Measurements from ENCODE around the gene FAM20B.

The FAM20B gene

DNA sequence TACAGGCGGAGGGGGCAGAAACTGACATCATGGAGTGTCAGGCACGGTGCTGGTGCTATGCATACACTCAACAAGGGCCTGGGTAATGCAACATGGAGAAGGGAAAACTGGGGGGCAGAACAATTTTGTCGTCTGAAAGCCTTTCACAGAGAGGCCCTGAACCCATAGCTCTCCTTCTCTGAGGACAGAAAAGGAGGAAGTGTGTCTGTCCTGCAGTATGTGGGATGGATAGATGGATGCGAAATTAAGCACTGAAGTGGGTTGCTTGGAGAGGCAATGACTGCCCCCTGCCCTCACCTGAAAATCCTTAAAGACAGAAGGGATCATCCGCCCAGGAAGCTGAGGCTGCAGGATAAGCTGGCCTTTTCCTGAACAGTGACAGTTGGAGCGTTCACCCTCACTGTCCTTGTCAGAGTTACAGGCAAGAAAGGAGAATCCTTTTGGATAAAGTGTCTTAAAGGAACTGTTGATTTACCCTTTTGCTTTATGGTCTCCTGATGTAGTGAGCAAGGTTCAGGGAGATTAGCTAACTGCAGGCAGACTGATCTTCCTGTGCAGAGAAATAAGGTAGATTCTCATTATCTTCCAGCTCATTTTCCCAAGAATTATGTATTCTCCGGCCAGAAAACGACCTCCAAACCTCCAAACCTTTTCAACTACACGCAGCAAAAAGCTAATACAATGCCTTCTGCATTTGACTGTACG is 1.6 kb upstream of the FAM20B start:
- no peak overlapping the region for H4K91ac ChIP-seq (ENCODE audit: low read depth, low read length)
- no peak overlapping the region for H3K4ac ChIP-seq (ENCODE audit: low read depth, low read length)
- no peak overlapping the region for H2BK5ac ChIP-seq (ENCODE audit: low read depth, low read length, poor library complexity)
- H3K27me3 ChIP-seq (ENCODE audit: insufficient read depth, low read length) = no peaks in the 10 kb centered on the region
- H3K27ac ChIP-seq (ENCODE audit: low read depth, low read length) = no peak overlapping the region
- no peaks in the 10 kb centered on the region for H3K9me3 ChIP-seq (ENCODE audit: insufficient read depth, low read depth, low read length)
- peaks cover 9% of the 10 kb centered on the region for H3K79me1 ChIP-seq (ENCODE audit: low read length)
- H3K9ac ChIP-seq (ENCODE audit: low read length) = no peak overlapping the region
- no peak overlapping the region for H2BK12ac ChIP-seq (ENCODE audit: low read length)
- DNase-seq = no peak
- H3K36me3 ChIP-seq (ENCODE audit: control insufficient read depth in 1 of 2, insufficient read depth in 2 of 2, low read length in 2 of 2) = no peaks in the 10 kb centered on the region
- no peak overlapping the region for H3K23ac ChIP-seq (ENCODE audit: low read length)
- no peak overlapping the region for H2AFZ ChIP-seq (ENCODE audit: insufficient read depth, low read length, poor library complexity)
- H3K4me2 ChIP-seq (ENCODE audit: low read length) = no peak overlapping the region
- H3K18ac ChIP-seq (ENCODE audit: low read length) = no peak overlapping the region
- no CpG with 5 or more reads among the region's 10 CpGs for WGBS (ENCODE audit: extremely low coverage, insufficient coverage, insufficient read length)
- no peak overlapping the region for H2BK120ac ChIP-seq (ENCODE audit: insufficient read depth, low read length, poor library complexity)
- no peak overlapping the region for H4K8ac ChIP-seq (ENCODE audit: low read depth, low read length)
- no peak overlapping the region for H2AK5ac ChIP-seq (ENCODE audit: low read length)
- H3K4me3 ChIP-seq (ENCODE audit: low read depth, low read length) = no peak overlapping the region
- H3K4me1 ChIP-seq (ENCODE audit: control insufficient read depth in 1 of 2, insufficient read depth in 2 of 2, low read length in 2 of 2) = peaks cover 5 to 11% of the 10 kb centered on the region in 2 experiments
- H4K12ac ChIP-seq (ENCODE audit: low read depth, low read length) = no peak overlapping the region
- H3K79me2 ChIP-seq (ENCODE audit: control insufficient read depth, insufficient read depth, low read length, poor library complexity) = peaks cover 5% of the 10 kb centered on the region
- H3K14ac ChIP-seq (ENCODE audit: low read length) = no peak overlapping the region

- H3K4me3 ChIP-seq (ENCODE audit: low read depth, low read length) = peak overlapping the region; percentile 88
- peak overlapping the region; percentile 77 for H3K4ac ChIP-seq (ENCODE audit: low read depth, low read length)
- H3K9ac ChIP-seq (ENCODE audit: low read length) = peak overlapping the region; percentile 98
- H3K27me3 ChIP-seq (ENCODE audit: insufficient read depth, low read length) = no peaks in the 10 kb centered on the region
- H4K91ac ChIP-seq (ENCODE audit: low read depth, low read length) = peak overlapping the region; percentile 90
- H3K4me1 ChIP-seq (ENCODE audit: control insufficient read depth in 1 of 2, insufficient read depth in 2 of 2, low read length in 2 of 2) = peaks cover 3 to 5% of the 10 kb centered on the region in 2 experiments
- H2AK5ac ChIP-seq (ENCODE audit: low read length) = no peak overlapping the region
- H3K23ac ChIP-seq (ENCODE audit: low read length) = no peak overlapping the region
- DNase-seq = peak; percentile 85 to 93
- H3K36me3 ChIP-seq (ENCODE audit: control insufficient read depth in 1 of 2, insufficient read depth in 2 of 2, low read length in 2 of 2) = no peaks in the 10 kb centered on the region
- peaks cover 5% of the 10 kb centered on the region for H3K79me2 ChIP-seq (ENCODE audit: control insufficient read depth, insufficient read depth, low read length, poor library complexity)
- WGBS (ENCODE audit: extremely low coverage, insufficient coverage, insufficient read length) = no CpG with 5 or more reads among the region's 110 CpGs
- peak overlapping the region; percentile 82 for H4K12ac ChIP-seq (ENCODE audit: low read depth, low read length)
- peak overlapping the region; percentile 90 for H3K18ac ChIP-seq (ENCODE audit: low read length)
- H4K8ac ChIP-seq (ENCODE audit: low read depth, low read length) = peak overlapping the region; percentile 64
- H3K14ac ChIP-seq (ENCODE audit: low read length) = peak overlapping the region; percentile 91
- H3K4me2 ChIP-seq (ENCODE audit: low read length) = peak overlapping the region; percentile 80
- peak overlapping the region; percentile 89 for H3K27ac ChIP-seq (ENCODE audit: low read depth, low read length)
- peak overlapping the region; percentile 77 for H2AFZ ChIP-seq (ENCODE audit: insufficient read depth, low read length, poor library complexity)
- no peak overlapping the region for H2BK12ac ChIP-seq (ENCODE audit: low read length)
- peaks cover 9% of the 10 kb centered on the region for H3K79me1 ChIP-seq (ENCODE audit: low read length)
- H2BK120ac ChIP-seq (ENCODE audit: insufficient read depth, low read length, poor library complexity) = peak overlapping the region; percentile 75
- H2BK5ac ChIP-seq (ENCODE audit: low read depth, low read length, poor library complexity) = peak overlapping the region; percentile 75
- H3K9me3 ChIP-seq (ENCODE audit: insufficient read depth, low read depth, low read length) = no peaks in the 10 kb centered on the region
Observed at GRCh38 chr1:179025975-179026812, 500 bp downstream of the FAM20B start.

DNA sequence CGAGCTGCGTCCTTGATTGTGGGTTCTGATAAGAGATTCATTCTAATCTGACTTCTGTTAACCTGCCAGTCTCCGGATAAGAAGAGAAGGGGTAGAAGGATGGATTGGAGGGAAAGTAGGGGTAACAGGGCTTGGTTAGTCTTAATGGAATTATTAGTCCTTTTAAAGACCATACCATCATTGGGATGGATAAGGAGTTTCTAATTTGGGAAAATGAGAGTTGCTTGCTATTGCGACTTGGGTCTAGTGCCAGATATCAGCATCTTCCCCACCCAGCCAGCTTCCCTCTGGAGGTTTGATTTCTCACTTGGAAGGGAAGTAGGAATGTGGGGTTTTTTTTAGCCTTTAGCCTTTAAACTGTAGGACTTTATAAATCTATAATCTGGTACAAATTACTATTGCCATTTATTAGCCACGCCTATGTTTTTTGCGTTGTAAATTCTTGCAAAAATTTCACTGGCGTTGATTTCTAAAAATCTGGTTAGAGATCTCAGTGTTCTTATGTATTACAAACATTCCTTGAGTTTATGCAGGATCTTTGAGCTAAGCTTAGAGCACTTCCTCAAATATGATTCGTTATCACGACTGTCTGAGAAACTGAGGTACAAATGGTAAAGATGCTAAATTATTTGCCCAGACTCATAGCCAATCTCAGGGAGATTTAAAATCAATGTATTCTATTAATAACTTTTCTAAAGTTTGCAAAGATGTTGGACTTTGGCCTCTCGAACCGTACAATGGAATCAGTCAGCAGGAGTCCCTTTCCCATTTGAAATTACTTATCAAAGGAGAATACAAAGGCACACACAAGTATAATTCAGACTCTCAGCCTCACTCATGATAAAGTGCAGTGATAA is 1.3 kb downstream of the FAM20B start:
- Histone ChIP-seq H2BK5ac (ENCODE audit: low read depth, low read length, poor library complexity) (no peak overlapping the region), H3K14ac (ENCODE audit: low read length) (peak overlapping the region; percentile 91), H3K9me3 (ENCODE audit: insufficient read depth, low read depth, low read length) (no peaks in the 10 kb centered on the region), H3K9ac (ENCODE audit: low read length) (no peak overlapping the region), H3K27me3 (ENCODE audit: insufficient read depth, low read length) (no peaks in the 10 kb centered on the region), H3K79me1 (ENCODE audit: low read length) (peaks cover 9% of the 10 kb centered on the region), H4K12ac (ENCODE audit: low read depth, low read length) (no peak overlapping the region), H3K18ac (ENCODE audit: low read length) (peak overlapping the region; percentile 90), H4K91ac (ENCODE audit: low read depth, low read length) (no peak overlapping the region), H2AFZ (ENCODE audit: insufficient read depth, low read length, poor library complexity) (peak overlapping the region; percentile 77), H3K23ac (ENCODE audit: low read length) (no peak overlapping the region), H3K4me3 (ENCODE audit: low read depth, low read length) (peak overlapping the region; percentile 88), H3K36me3 (ENCODE audit: control insufficient read depth in 1 of 2, insufficient read depth in 2 of 2, low read length in 2 of 2) (no peaks in the 10 kb centered on the region), H3K4me2 (ENCODE audit: low read length) (peak overlapping the region; percentile 80), H3K27ac (ENCODE audit: low read depth, low read length) (peak overlapping the region; percentile 89), H4K8ac (ENCODE audit: low read depth, low read length) (no peak overlapping the region), H3K4me1 (ENCODE audit: control insufficient read depth in 1 of 2, insufficient read depth in 2 of 2, low read length in 2 of 2) (peaks cover 3 to 5% of the 10 kb centered on the region in 2 experiments), H3K79me2 (ENCODE audit: control insufficient read depth, insufficient read depth, low read length, poor library complexity) (peaks cover 5% of the 10 kb centered on the region), H2BK120ac (ENCODE audit: insufficient read depth, low read length, poor library complexity) (no peak overlapping the region), H2BK12ac (ENCODE audit: low read length) (no peak overlapping the region), H3K4ac (ENCODE audit: low read depth, low read length) (no peak overlapping the region), H2AK5ac (ENCODE audit: low read length) (no peak overlapping the region)
- no peak for DNase-seq
- no CpG with 5 or more reads among the region's 11 CpGs for WGBS (ENCODE audit: extremely low coverage, insufficient coverage, insufficient read length)

DNA sequence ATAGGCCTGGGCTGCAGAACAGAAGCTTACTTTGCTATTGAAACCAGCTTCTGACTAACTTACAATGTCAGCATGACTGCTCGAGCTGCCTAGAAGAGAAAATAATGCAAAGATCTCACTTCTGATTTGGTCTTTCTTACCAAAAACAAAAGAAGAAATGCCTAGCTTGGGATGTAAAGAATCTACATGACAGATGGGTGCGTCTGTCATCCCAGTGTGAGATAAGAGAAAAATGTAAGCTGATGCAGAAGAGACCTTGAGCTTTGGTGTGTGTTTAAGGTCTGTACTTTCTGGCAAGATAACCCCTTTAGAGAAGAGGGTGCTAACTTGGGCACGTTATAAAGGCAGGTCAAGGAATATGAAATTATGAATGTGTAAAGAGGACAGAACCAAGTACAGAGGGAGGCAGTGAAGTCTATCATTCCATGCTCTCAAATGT is 3.6 kb downstream of the FAM20B start:
- Histone ChIP-seq H3K4ac (ENCODE audit: low read depth, low read length) (no peak overlapping the region), H2AFZ (ENCODE audit: insufficient read depth, low read length, poor library complexity) (no peak overlapping the region), H3K79me2 (ENCODE audit: control insufficient read depth, insufficient read depth, low read length, poor library complexity) (peaks cover 5% of the 10 kb centered on the region), H3K79me1 (ENCODE audit: low read length) (peaks cover 9% of the 10 kb centered on the region), H3K27me3 (ENCODE audit: insufficient read depth, low read length) (no peaks in the 10 kb centered on the region), H2BK5ac (ENCODE audit: low read depth, low read length, poor library complexity) (no peak overlapping the region), H3K27ac (ENCODE audit: low read depth, low read length) (no peak overlapping the region), H3K4me3 (ENCODE audit: low read depth, low read length) (no peak overlapping the region), H3K9ac (ENCODE audit: low read length) (no peak overlapping the region), H3K14ac (ENCODE audit: low read length) (no peak overlapping the region), H3K23ac (ENCODE audit: low read length) (no peak overlapping the region), H3K36me3 (ENCODE audit: control insufficient read depth in 1 of 2, insufficient read depth in 2 of 2, low read length in 2 of 2) (no peaks in the 10 kb centered on the region), H2BK12ac (ENCODE audit: low read length) (no peak overlapping the region), H3K4me2 (ENCODE audit: low read length) (no peak overlapping the region), H4K91ac (ENCODE audit: low read depth, low read length) (no peak overlapping the region), H3K4me1 (ENCODE audit: control insufficient read depth in 1 of 2, insufficient read depth in 2 of 2, low read length in 2 of 2) (peaks cover 6 to 9% of the 10 kb centered on the region in 2 experiments), H4K12ac (ENCODE audit: low read depth, low read length) (no peak overlapping the region), H2BK120ac (ENCODE audit: insufficient read depth, low read length, poor library complexity) (no peak overlapping the region), H2AK5ac (ENCODE audit: low read length) (no peak overlapping the region), H4K8ac (ENCODE audit: low read depth, low read length) (no peak overlapping the region), H3K18ac (ENCODE audit: low read length) (no peak overlapping the region), H3K9me3 (ENCODE audit: insufficient read depth, low read depth, low read length) (no peaks in the 10 kb centered on the region)
- WGBS (ENCODE audit: extremely low coverage, insufficient coverage, insufficient read length) = no CpG with 5 or more reads among the region's 3 CpGs
- DNase-seq = peak in 1 of 2 donors; percentile 75

Measured in trophoblast cell (in vitro differentiated cells and primary cell).